Activated T-helper 17 cell treated with anti-CD3 and anti-CD28 coated beads, Interleukin-2, amount 50 U/mL, for 72 hours (primary cell): ENCODE results near the gene PHIP. TPM values are rescaled to one million over a fixed set of nuclear protein-coding genes. Genes with fewer than 3 reads are reported as not detected.

Source experiments
- ATAC-seq: fragments of 150-1000 bp; cut with Tn5 transposase; replicated peaks from 2 replicates; pipeline ENCODE4 v1.10.0; 2021; ENCODE audit warnings: mild to moderate bottlenecking, moderate library complexity
- H3K27ac Mint-ChIP-seq: one replicate; pipeline ENCODE4 v1.8.0; 2022; ENCODE audit warnings: mixed read lengths
- H3K27me3 Mint-ChIP-seq: one replicate; pipeline ENCODE4 v1.8.0; 2022; ENCODE audit warnings: mixed read lengths
- H3K36me3 Mint-ChIP-seq: one replicate; pipeline ENCODE4 v1.8.0; 2022; ENCODE audit warnings: low read depth, mild to moderate bottlenecking, mixed read lengths
- H3K4me1 Mint-ChIP-seq: one replicate; pipeline ENCODE4 v1.8.0; 2022; ENCODE audit warnings: mixed read lengths
- H3K4me3 Mint-ChIP-seq: one replicate; pipeline ENCODE4 v1.8.0; 2022; ENCODE audit warnings: mild to moderate bottlenecking, mixed read lengths
- H3K9me3 Mint-ChIP-seq: one replicate; pipeline ENCODE4 v1.8.0; 2022; ENCODE audit warnings: mixed read lengths
- total RNA-seq, 2 donors: library from RNA; stranded (reverse); gene quantifications; one replicate each; pipeline ENCODE4 v1.2.3, GENCODE V29; 2022

The PHIP gene
- total RNA-seq, 2 donors from 2014 or later: 28.7 to 31.3 TPM

DNA sequence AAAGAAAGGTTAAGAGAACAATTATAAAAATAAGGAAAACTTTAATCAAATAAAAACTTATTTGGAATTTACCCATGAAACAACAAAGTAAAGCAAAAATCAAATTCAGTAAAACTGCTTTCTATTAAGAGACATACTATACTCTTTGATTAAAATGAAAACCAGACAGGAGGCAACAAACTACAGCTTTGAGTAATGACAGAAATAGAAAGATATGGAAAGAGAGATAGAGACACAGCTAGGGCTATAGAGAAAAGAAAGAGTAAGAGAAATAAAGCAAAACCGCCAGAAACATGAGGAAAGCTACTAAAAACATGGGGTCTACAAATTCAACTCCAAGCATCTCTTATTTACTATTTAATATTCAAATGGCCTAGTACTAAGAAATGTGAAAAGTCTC lies 67.6 kb downstream of the PHIP start:
- Mint-ChIP-seq H3K36me3 (peaks cover 90% of the 10 kb centered on the region), H3K27ac (no peak overlapping the region), H3K9me3 (no peaks in the 10 kb centered on the region), H3K4me3 (no peak overlapping the region), H3K4me1 (no peaks in the 10 kb centered on the region), H3K27me3 (no peaks in the 10 kb centered on the region)
- ATAC-seq: no peak

DNA sequence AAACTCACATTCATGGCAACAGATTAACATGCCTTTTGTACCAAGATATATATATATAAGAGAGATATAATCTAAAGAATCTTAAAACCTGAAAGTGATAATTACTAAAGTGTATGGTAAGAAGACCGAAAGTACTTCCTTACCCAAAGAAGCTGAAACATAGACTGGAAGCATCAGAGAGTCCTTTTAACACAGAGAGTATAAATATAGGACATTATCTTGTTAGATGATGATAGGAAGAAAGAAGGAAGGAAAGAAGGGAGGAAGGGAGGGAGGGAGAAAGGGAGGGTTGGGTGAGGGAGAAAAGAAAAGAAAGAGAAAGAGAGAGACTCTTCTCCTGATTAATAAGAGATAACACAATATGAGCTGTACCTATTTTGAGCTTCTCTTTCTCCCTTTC lies 68.2 kb downstream of the PHIP start:
- no peak overlapping the region for H3K4me3 Mint-ChIP-seq
- no peak overlapping the region for H3K27ac Mint-ChIP-seq
- no peak for ATAC-seq
- H3K27me3 Mint-ChIP-seq: no peaks in the 10 kb centered on the region
- H3K36me3 Mint-ChIP-seq: peaks cover 89% of the 10 kb centered on the region
- no peaks in the 10 kb centered on the region for H3K9me3 Mint-ChIP-seq
- no peaks in the 10 kb centered on the region for H3K4me1 Mint-ChIP-seq

DNA sequence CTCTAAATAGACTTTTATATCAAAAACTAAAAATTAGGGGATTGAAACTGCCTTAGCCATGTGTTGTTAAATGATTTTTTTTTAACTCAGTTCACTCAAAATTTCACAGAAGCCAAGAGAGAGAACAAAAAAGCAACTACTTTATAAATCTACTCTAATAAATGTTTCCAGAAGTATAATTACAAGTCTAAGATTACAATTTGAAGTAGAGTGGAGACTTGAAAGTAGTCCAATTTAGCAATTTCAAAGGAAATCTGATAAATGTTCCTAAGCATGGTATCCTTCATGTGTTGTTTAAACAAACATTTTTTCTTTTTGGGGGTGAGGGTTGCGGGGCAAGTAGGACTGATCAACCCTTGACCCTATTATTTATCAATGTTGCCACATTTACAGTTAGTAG lies 72.6 kb downstream of the PHIP start:
- peaks cover 94% of the 10 kb centered on the region for H3K36me3 Mint-ChIP-seq
- ATAC-seq: no peak

DNA sequence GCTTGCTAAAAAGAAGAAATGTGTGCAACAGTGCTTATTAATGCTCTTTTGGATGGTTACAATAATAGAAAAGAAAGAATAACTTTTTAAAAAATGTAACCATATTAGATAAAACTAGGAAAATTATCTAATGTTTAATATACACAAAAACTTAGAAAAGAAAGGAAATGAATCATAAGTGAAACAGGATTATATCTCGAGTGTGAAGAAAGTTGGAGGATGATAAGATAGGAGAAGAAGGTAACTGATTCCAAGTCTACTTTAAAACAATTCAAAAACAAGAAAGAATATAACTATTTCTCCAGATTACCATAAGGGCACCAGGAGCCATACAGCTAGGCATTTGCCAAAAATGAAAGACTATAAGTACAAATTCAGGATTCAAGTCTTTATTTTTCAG lies 73.0 kb downstream of the PHIP start:
- no peaks in the 10 kb centered on the region for H3K27me3 Mint-ChIP-seq
- H3K36me3 Mint-ChIP-seq: peaks cover 94% of the 10 kb centered on the region
- no peak overlapping the region for H3K27ac Mint-ChIP-seq
- no peak for ATAC-seq
- no peak overlapping the region for H3K4me3 Mint-ChIP-seq
- H3K4me1 Mint-ChIP-seq: no peaks in the 10 kb centered on the region
- H3K9me3 Mint-ChIP-seq: no peaks in the 10 kb centered on the region

More for the DNA sequence above, 72.6 kb downstream of the PHIP start:
- Mint-ChIP-seq H3K4me1 (no peaks in the 10 kb centered on the region), H3K27me3 (no peaks in the 10 kb centered on the region), H3K4me3 (no peak overlapping the region), H3K9me3 (no peaks in the 10 kb centered on the region), H3K27ac (no peak overlapping the region)

DNA sequence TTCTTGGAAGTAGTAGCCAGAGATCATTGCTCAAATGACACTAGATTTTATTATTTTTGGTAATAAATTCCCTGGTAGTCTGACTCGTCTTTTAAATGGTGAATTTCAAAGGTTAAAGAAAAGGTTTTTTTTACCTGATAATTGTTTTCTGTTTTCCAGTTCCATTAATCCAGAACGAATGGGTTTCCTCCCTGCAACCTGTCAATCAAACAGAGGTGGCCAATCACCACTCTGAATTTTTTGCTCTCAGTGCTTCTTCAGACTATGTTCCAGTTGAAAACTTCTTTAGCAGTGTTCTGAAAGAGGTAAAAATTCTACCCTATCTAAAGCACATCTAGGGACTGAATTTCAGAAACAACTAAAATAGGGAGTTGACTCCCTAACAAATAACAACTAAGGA lies 73.8 kb downstream of the PHIP start:
- H3K36me3 Mint-ChIP-seq: peaks cover 93% of the 10 kb centered on the region
- H3K27me3 Mint-ChIP-seq: no peaks in the 10 kb centered on the region
- no peaks in the 10 kb centered on the region for H3K4me1 Mint-ChIP-seq
- H3K4me3 Mint-ChIP-seq: no peak overlapping the region
- no peak overlapping the region for H3K27ac Mint-ChIP-seq
- ATAC-seq: no peak
- no peaks in the 10 kb centered on the region for H3K9me3 Mint-ChIP-seq

DNA sequence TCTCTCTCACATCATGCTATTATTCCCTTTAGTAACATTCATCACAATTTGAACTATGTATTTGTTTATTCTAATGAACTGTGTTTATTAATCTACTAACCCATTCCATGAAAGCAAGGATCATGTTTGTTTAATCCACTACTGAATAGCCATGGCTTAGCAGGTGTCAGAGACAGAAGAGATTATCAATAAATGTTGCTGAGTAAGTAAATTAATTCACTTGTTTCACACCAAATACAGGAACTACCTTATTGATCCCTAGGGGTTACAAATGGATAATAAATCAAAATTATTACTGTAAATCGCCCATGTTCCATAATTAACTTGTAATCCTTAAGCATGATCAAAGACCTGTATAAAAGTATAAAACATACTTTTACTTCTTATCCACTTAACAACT lies 76.6 kb downstream of the PHIP start:
- Mint-ChIP-seq H3K27me3 (no peaks in the 10 kb centered on the region), H3K36me3 (peaks cover 92% of the 10 kb centered on the region)

DNA sequence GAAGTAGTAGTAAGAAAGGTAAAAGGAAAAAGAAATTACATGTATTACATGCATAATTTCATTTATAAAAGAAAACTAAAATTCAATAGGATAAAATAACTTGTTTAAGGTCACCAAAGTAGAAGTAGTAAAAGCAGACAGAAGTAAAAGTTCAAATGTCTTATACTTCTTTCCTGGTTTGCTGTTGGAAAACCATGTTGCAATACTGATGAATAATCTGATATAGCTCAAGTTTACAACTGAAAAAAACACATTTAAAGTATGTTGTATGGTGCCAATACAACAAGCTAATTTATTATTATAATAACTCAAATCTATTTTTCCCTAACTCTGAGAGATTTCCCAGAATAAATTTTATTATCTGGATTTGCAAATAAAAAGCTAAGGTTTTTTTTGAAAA lies 78.3 kb downstream of the PHIP start:
- no peak overlapping the region for H3K27ac Mint-ChIP-seq
- no peak for ATAC-seq
- no peaks in the 10 kb centered on the region for H3K27me3 Mint-ChIP-seq
- H3K4me1 Mint-ChIP-seq: no peaks in the 10 kb centered on the region
- H3K36me3 Mint-ChIP-seq: peaks cover 95% of the 10 kb centered on the region
- no peak overlapping the region for H3K4me3 Mint-ChIP-seq
- H3K9me3 Mint-ChIP-seq: no peaks in the 10 kb centered on the region

More for the DNA sequence above, 76.6 kb downstream of the PHIP start:
- H3K4me1 Mint-ChIP-seq: no peaks in the 10 kb centered on the region
- no peaks in the 10 kb centered on the region for H3K9me3 Mint-ChIP-seq
- ATAC-seq: no peak
- H3K27ac Mint-ChIP-seq: peak overlapping the region; percentile 6
- no peak overlapping the region for H3K4me3 Mint-ChIP-seq

DNA sequence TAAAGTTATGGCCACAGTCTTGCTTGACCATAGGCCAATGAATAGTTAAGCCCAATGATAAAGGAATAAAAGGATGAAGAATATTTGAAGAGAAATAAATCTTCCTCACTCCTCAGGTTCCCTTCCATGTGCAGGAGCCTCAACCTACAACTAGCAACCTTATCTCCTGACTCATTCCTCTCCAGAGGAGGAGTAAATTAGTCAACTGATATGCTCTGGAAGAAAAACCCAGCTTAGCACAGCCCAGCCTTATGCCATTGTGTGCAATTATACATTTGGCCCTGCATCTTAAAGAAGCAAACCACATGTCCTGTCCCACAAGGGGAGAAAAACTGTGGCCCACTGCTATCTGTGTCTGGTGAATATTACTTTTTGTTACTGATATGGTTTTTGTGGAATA lies 82.1 kb downstream of the PHIP start:
- Mint-ChIP-seq H3K4me1 (peaks cover 4% of the 10 kb centered on the region), H3K27ac (no peak overlapping the region), H3K4me3 (no peak overlapping the region), H3K36me3 (peaks cover 96% of the 10 kb centered on the region), H3K9me3 (no peaks in the 10 kb centered on the region), H3K27me3 (no peaks in the 10 kb centered on the region)
- peak; percentile 16 for ATAC-seq

DNA sequence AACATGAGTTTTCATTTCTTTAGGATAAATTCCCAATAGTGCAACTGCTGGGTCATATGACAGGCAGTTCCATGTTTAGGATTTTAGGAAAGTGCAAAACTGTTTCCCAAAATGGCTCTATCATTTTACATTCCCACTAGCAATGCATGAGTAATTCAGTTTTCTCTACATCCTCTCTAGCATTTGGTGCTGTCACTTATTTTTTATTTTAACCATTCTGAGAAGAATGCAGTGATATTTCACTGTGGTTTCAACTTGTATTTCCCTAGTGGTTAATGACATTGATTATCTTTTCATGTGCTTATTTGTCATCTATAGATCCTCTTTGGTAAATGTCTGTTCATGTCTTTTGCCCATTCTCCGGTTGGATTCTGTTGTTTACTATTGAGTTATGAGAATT lies 82.7 kb downstream of the PHIP start:
- Mint-ChIP-seq H3K27ac (no peak overlapping the region), H3K4me3 (no peak overlapping the region), H3K27me3 (no peaks in the 10 kb centered on the region), H3K9me3 (no peaks in the 10 kb centered on the region), H3K4me1 (peaks cover 4% of the 10 kb centered on the region), H3K36me3 (peaks cover 96% of the 10 kb centered on the region)
- no peak for ATAC-seq

DNA sequence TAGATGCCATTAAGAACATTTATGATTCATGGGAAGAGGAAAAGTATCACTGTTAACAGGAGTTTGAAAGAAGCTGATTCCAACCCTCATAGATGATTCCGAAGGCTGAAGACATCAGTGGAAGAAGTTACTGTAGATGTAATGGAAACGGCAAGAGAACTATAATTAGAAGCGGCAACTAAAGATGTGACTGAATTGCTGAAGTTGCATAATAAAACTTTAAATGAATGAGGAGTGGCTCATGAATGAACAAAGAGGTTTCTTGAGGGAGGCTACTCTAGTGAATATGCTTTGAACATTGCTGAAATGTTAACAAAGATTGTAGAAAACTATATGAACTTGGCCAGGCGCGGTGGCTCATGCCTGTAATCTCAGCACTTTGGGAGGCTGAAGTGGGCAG lies 84.1 kb downstream of the PHIP start:
- H3K9me3 Mint-ChIP-seq: no peaks in the 10 kb centered on the region
- no peaks in the 10 kb centered on the region for H3K27me3 Mint-ChIP-seq
- no peak overlapping the region for H3K27ac Mint-ChIP-seq
- no peak for ATAC-seq
- no peak overlapping the region for H3K4me3 Mint-ChIP-seq
- H3K4me1 Mint-ChIP-seq: peaks cover 4% of the 10 kb centered on the region
- peaks cover 97% of the 10 kb centered on the region for H3K36me3 Mint-ChIP-seq

DNA sequence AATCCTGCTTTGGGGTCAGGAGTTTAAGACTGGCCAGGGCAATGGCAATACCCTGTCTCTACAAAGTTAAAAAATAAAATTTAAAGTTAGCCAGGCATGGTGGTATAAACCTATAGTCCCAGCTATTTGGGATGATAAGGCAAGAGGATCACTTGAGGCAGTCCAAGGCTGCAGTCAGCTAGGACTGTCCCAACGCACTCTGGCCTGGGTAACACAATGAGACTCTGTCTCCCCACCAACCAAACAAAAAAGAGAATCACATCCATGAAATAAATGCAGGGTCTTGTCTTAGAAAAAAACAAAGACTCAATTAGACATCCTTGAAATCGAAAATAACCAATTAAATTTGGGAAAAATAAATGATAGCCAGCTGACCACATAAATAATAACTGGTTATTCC lies 88.9 kb downstream of the PHIP start:
- no peak overlapping the region for H3K4me3 Mint-ChIP-seq
- H3K36me3 Mint-ChIP-seq: peaks cover 94% of the 10 kb centered on the region
- no peaks in the 10 kb centered on the region for H3K9me3 Mint-ChIP-seq
- H3K27me3 Mint-ChIP-seq: no peaks in the 10 kb centered on the region
- ATAC-seq: no peak
- no peak overlapping the region for H3K27ac Mint-ChIP-seq
- H3K4me1 Mint-ChIP-seq: peaks cover 4% of the 10 kb centered on the region

DNA sequence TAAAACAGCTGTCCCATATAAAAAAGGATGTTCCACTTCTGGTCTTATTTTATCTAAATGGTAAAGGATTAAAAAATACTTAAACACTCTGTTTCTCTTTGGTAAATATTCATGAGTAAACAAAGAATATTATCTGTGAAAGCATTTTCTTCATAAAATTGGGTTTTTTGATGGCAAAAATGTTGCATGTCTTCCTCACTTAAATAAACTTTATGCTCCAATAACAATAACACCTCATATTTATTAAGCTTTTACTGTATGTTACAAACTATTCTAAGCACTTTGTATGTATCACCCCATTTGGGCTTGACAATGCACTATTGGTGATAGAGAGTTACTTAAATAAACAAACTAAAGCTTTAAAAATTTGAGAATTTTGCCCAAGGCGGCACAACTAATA lies 91.9 kb downstream of the PHIP start:
- no peak for ATAC-seq

DNA sequence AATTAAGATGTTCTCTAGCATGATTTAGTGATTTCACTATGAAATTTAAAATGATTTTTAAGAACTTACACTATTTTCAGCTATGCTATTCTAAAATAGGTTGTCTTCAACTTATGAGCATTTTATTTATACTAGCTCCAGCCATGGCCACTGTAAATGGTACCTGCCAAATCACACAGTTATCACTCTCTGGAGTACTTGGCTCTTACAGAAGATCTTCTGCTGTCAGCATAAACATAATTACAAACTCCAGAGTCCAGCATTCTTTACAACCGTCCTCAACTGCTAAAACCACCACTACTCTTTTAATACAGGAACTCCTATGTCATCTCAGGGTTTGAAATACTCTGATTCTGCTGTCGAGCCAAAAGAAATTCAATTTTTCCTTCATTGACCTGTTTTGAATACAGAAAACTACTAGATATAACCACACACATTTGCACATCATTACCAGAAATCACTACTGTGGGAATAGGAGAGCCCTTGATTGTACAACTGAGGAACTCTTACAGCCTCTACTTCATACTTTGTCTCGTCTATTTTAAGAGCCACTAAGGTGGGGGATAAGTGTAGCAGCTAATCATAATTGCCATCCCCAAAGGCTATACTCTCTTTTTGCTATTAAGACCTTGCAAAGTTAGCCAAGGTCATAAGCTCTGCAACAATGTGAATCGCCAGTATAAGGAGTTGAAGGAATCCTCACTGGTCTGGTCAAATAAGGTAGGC lies 93.7 kb downstream of the PHIP start:
- Mint-ChIP-seq H3K4me3 (no peak overlapping the region), H3K27me3 (no peaks in the 10 kb centered on the region), H3K36me3 (peaks cover 96% of the 10 kb centered on the region), H3K27ac (peak overlapping the region; percentile 12), H3K4me1 (no peaks in the 10 kb centered on the region), H3K9me3 (no peaks in the 10 kb centered on the region)
- ATAC-seq: no peak

More for the DNA sequence above, 91.9 kb downstream of the PHIP start:
- Mint-ChIP-seq H3K9me3 (no peaks in the 10 kb centered on the region), H3K27ac (no peak overlapping the region), H3K4me3 (no peak overlapping the region), H3K36me3 (peaks cover 96% of the 10 kb centered on the region), H3K4me1 (no peaks in the 10 kb centered on the region), H3K27me3 (no peaks in the 10 kb centered on the region)

DNA sequence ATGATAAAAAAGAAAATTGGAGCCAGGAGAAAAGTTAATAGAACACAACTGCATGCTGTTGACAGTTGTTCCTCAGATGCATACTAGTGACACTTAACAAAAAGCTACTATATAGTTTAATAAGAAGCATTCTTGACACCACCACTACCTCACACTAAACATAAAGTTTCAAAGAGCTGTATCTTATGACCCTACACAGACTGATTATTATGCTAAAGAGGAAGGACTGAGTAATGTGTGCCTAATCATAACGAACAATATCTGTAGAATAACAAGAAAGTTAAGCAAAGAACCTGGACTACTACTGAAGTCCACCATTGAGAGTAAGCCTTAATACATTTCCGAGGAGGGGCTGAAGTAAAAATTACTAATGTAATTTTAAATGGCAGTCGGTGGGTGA lies 110.9 kb downstream of the PHIP start:
- Mint-ChIP-seq H3K9me3 (no peaks in the 10 kb centered on the region), H3K27ac (no peak overlapping the region), H3K27me3 (no peaks in the 10 kb centered on the region), H3K4me1 (no peaks in the 10 kb centered on the region), H3K4me3 (no peak overlapping the region), H3K36me3 (peaks cover 92% of the 10 kb centered on the region)
- no peak for ATAC-seq

DNA sequence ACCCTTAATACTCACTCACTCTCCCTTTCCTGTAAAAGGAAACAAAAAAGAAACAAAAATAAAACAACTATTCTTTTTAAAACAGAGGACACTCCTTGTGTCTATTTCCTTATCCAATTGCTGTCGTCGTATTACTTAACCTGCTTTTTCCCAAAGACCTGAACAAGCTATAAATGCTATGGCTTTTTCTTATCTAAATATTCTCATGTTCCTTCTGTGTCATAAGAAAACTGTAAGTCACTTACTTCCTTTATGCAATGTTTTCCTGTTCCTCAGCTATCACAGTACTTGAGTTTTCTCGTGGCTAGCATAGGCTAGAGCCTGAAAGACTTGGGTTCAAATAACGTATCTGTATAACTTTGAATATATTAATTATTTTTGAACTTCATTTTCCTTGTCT lies 111.5 kb downstream of the PHIP start:
- Mint-ChIP-seq H3K36me3 (peaks cover 98% of the 10 kb centered on the region), H3K9me3 (no peaks in the 10 kb centered on the region), H3K4me3 (no peak overlapping the region), H3K4me1 (no peaks in the 10 kb centered on the region), H3K27ac (no peak overlapping the region), H3K27me3 (no peaks in the 10 kb centered on the region)
- no peak for ATAC-seq

DNA sequence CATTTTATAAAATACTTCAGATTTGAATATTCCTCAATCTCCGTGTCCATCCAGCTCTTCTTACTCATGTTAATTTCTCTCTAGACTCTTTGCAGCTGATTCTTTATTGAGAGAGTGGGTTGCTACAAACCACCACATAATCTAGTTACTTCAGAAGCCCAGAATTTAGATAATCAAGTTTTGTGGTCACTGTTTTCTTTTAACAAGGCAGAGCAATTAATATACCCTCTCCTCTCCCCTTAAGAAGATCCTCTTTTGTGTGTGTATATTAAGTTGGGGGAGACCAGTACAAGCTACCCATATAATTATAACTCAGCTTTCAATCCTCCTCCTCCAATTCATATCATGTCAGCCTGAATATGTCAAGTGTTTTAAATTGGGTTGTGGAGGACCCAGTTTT lies 115.6 kb downstream of the PHIP start:
- ATAC-seq: no peak
- H3K27me3 Mint-ChIP-seq: no peaks in the 10 kb centered on the region
- H3K36me3 Mint-ChIP-seq: peaks cover 96% of the 10 kb centered on the region
- H3K4me3 Mint-ChIP-seq: no peak overlapping the region
- H3K9me3 Mint-ChIP-seq: no peaks in the 10 kb centered on the region
- H3K4me1 Mint-ChIP-seq: no peaks in the 10 kb centered on the region
- H3K27ac Mint-ChIP-seq: no peak overlapping the region
